Right ventricle myocardium inferior (tissue), 1 donor: ENCODE results near the gene KLHL21. TPM values are rescaled to one million over a fixed set of nuclear protein-coding genes. Genes with fewer than 3 reads are reported as not detected.

ENCODE experiments used
- total RNA-seq: library from RNA; stranded (reverse); fragmentation: NEBNext Ultra II Directional; extraction: Animal tissue kit (Norgen Biotek cat#: 25700); gene quantifications from one replicate; pipeline ENCODE4 v1.2.1, GENCODE V29; 2021
- donor health status: DM: no; HTN: yes; CAD: no; lungs with severe emphysema.

Gene KLHL21
- total RNA-seq, 1 donor from 2014 or later = 102 TPM

Other genes with a start within 250 kb of the KLHL21 start
- 9.8 TPM for gene ACOT7, start 209.1 kb downstream of the KLHL21 start, total RNA-seq
- gene HES2, start 182.9 kb downstream of the KLHL21 start, total RNA-seq = not detected
- 0.24 TPM for gene ESPN, start 178.1 kb downstream of the KLHL21 start, total RNA-seq
- 11.4 TPM for gene TNFRSF25, start 136.7 kb downstream of the KLHL21 start, total RNA-seq
- 16.8 TPM for gene PLEKHG5, start 111.2 kb downstream of the KLHL21 start, total RNA-seq
- gene NOL9, start 48.4 kb downstream of the KLHL21 start, total RNA-seq = 12.6 TPM
- not detected for gene TAS1R1, start 47.6 kb downstream of the KLHL21 start, total RNA-seq
- gene ZBTB48, start 22.9 kb downstream of the KLHL21 start, total RNA-seq = 15.1 TPM
- 8.0 TPM for gene PHF13, start 10.9 kb upstream of the KLHL21 start, total RNA-seq
- gene THAP3, start 22.0 kb upstream of the KLHL21 start, total RNA-seq = 12.5 TPM
- gene DNAJC11, start 98.9 kb upstream of the KLHL21 start, total RNA-seq = 74.1 TPM
- 159 TPM for gene CAMTA1, start 182.6 kb upstream of the KLHL21 start, total RNA-seq